Measurements from ENCODE around the gene MED19. TPM values are rescaled to one million over a fixed set of nuclear protein-coding genes. Genes with fewer than 3 reads are reported as not detected.

MED19 gene
- total and polyA plus RNA-seq, 4 donors = 8.8 to 11.8 (median 10.8) TPM

- peak; percentile 98 for ATAC-seq (ENCODE audit: low FRiP score)
- peak within 1 kb of the TSS; percentile 43 to 76 for H3K27ac ChIP-seq (ENCODE audit: low read depth in 1 of 2, low read length in 2 of 2)
- peak within 1 kb of the TSS; percentile 52 to 76 for H3K4me3 ChIP-seq (ENCODE audit: low read length in 2 of 2)
- intact Hi-C loops (cut with DNase I) = loop anchor here (5.0 to 10.0 kb wide), 3 partner anchors 44 to 907 kb away; partner anchors contain the start of genes LPXN (in 1 of the 2), MED19 (in 1 of the 2), TMX2 (in 1 of the 2) and TNKS1BP1 (in 1 of the 2)
- H3K4me1 ChIP-seq (ENCODE audit: control insufficient read depth in 1 of 2, insufficient read depth in 2 of 2, low read length in 2 of 2) = no peaks in the 10 kb centered on the region
- H3K9me3 ChIP-seq (ENCODE audit: control insufficient read depth, low read length) = no peaks in the 10 kb centered on the region
- peaks cover under 1 to 4% of the 10 kb centered on the region in 2 donors for H3K36me3 ChIP-seq (ENCODE audit: control insufficient read depth in 1 of 2, insufficient read depth in 2 of 2, low read length in 1 of 2)
- DNase-seq = peak; percentile 100
- H3K27me3 ChIP-seq (ENCODE audit: control insufficient read depth in 1 of 2, insufficient read depth in 2 of 2, low read length in 1 of 2) = no peaks in the 10 kb centered on the region
- WGBS, 2 donors = 0% methylated on average over 79 to 96 of the region's 96 CpGs
Measured at GRCh38 chr11:57667736-57668433, 44.1 kb downstream of the MED19 start, which contains the start of gene ZDHHC5. Gene ZDHHC5, plus strand, starts transcription at chr11:57668114. Its CDS starts 4,977 bp downstream, at chr11:57673091.

GRCh38 chr11:57667117-57667735 is 44.8 kb downstream of the MED19 start:
- Histone ChIP-seq H3K27me3 (ENCODE audit: control insufficient read depth in 1 of 2, insufficient read depth in 2 of 2, low read length in 1 of 2) (no peaks in the 10 kb centered on the region), H3K36me3 (ENCODE audit: control insufficient read depth in 1 of 2, insufficient read depth in 2 of 2, low read length in 1 of 2) (peaks cover 0 to 2% of the 10 kb centered on the region in 2 donors), H3K9me3 (ENCODE audit: control insufficient read depth, low read length) (no peaks in the 10 kb centered on the region), H3K4me1 (ENCODE audit: control insufficient read depth in 1 of 2, insufficient read depth in 2 of 2, low read length in 2 of 2) (no peaks in the 10 kb centered on the region), H3K27ac (ENCODE audit: low read depth in 1 of 2, low read length in 2 of 2) (peak overlapping the region in 1 of 2 donors; percentile 76), H3K4me3 (ENCODE audit: low read length in 2 of 2) (peak overlapping the region; percentile 44 to 76)
- WGBS, 2 donors = 0% methylated on average over 29 of the region's 29 CpGs
- DNase-seq (peak; percentile 98 to 99), ATAC-seq (ENCODE audit: low FRiP score) (peak; percentile 97)
- intact Hi-C loops (cut with DNase I) = loop anchor here (5.0 to 10.0 kb wide), 3 partner anchors 45 to 908 kb away; partner anchors contain the start of genes LPXN (in 1 of the 2), MED19 (in 1 of the 2), TMX2 (in 1 of the 2) and TNKS1BP1 (in 1 of the 2)

- H3K27me3 ChIP-seq (ENCODE audit: control insufficient read depth in 1 of 2, insufficient read depth in 2 of 2, low read length in 1 of 2) = no peaks in the 10 kb centered on the region
- intact Hi-C loops (cut with DNase I) = loop anchor here (10.0 kb wide), 2 partner anchors 339 to 911 kb away; partner anchors contain the start of genes LPXN (in 1 of the 2), TNKS1BP1 (in 1 of the 2) and ZFP91 (in 1 of the 2)
- no peaks in the 10 kb centered on the region for H3K9me3 ChIP-seq (ENCODE audit: control insufficient read depth, low read length)
- 79 to 81% methylated on average over 9 of the region's 9 CpGs for WGBS, 2 donors
- no peaks in the 10 kb centered on the region for H3K4me1 ChIP-seq (ENCODE audit: control insufficient read depth in 1 of 2, insufficient read depth in 2 of 2, low read length in 2 of 2)
- no peak overlapping the region for H3K27ac ChIP-seq (ENCODE audit: low read depth in 1 of 2, low read length in 2 of 2)
- no peak for ATAC-seq (ENCODE audit: low FRiP score)
- H3K36me3 ChIP-seq (ENCODE audit: control insufficient read depth in 1 of 2, insufficient read depth in 2 of 2, low read length in 1 of 2) = peaks cover 0 to 4% of the 10 kb centered on the region in 2 donors
- no peak for DNase-seq
- no peak overlapping the region for H3K4me3 ChIP-seq (ENCODE audit: low read length in 2 of 2)
Measured at GRCh38 chr11:57663975-57664374, 48.0 kb downstream of the MED19 start.

DNA sequence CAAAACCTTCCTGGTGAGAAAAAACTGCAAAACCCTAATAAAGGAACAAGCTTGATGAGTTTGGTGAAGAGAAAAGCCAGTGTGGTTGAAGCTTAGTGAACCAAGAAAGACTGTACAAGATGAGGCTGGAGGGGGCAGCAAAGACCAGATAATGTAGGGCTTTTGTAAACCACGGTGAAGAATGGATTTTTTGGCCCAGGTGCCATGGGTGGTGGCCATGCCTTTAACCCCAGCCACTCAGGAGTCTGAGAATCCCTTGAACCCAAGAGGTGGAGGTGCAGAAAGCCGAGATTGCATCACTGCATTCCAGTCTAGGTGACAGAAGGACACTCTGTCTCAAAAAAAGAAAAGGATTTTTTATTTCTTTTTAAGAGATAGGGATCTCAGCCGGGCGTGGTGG is 49.1 kb downstream of the MED19 start:
- no peak overlapping the region for H3K27ac ChIP-seq (ENCODE audit: low read depth in 1 of 2, low read length in 2 of 2)
- H3K4me3 ChIP-seq (ENCODE audit: low read length in 2 of 2) = no peak overlapping the region
- ATAC-seq (ENCODE audit: low FRiP score) (no peak), DNase-seq (no peak)
- H3K27me3 ChIP-seq (ENCODE audit: control insufficient read depth in 1 of 2, insufficient read depth in 2 of 2, low read length in 1 of 2) = no peaks in the 10 kb centered on the region
- intact Hi-C loops (cut with DNase I) = loop anchor here (10.0 kb wide), 2 partner anchors 338 to 912 kb away; partner anchors contain the start of genes LPXN (in 1 of the 2), TNKS1BP1 (in 1 of the 2) and ZFP91 (in 1 of the 2)
- H3K9me3 ChIP-seq (ENCODE audit: control insufficient read depth, low read length) = no peaks in the 10 kb centered on the region
- 67 to 72% methylated on average over 4 of the region's 4 CpGs for WGBS, 2 donors
- peaks cover 0 to 4% of the 10 kb centered on the region in 2 donors for H3K36me3 ChIP-seq (ENCODE audit: control insufficient read depth in 1 of 2, insufficient read depth in 2 of 2, low read length in 1 of 2)
- no peaks in the 10 kb centered on the region for H3K4me1 ChIP-seq (ENCODE audit: control insufficient read depth in 1 of 2, insufficient read depth in 2 of 2, low read length in 2 of 2)

GRCh38 chr11:57659669-57660068 is 52.3 kb downstream of the MED19 start:
- intact Hi-C loops (cut with DNase I) = loop anchor here (10.0 kb wide), 2 partner anchors 335 to 915 kb away; partner anchors contain the start of genes TNKS1BP1 (in 2 of the 2), LPXN (in 1 of the 2) and ZFP91 (in 1 of the 2)
- Histone ChIP-seq H3K27me3 (ENCODE audit: control insufficient read depth in 1 of 2, insufficient read depth in 2 of 2, low read length in 1 of 2) (no peaks in the 10 kb centered on the region), H3K4me1 (ENCODE audit: control insufficient read depth in 1 of 2, insufficient read depth in 2 of 2, low read length in 2 of 2) (no peaks in the 10 kb centered on the region), H3K4me3 (ENCODE audit: low read length in 2 of 2) (no peak overlapping the region), H3K27ac (ENCODE audit: low read depth in 1 of 2, low read length in 2 of 2) (no peak overlapping the region), H3K36me3 (ENCODE audit: control insufficient read depth in 1 of 2, insufficient read depth in 2 of 2, low read length in 1 of 2) (peaks cover 0 to 4% of the 10 kb centered on the region in 2 donors), H3K9me3 (ENCODE audit: control insufficient read depth, low read length) (no peaks in the 10 kb centered on the region)
- DNase-seq (no peak), ATAC-seq (ENCODE audit: low FRiP score) (no peak)
- WGBS, 2 donors = 93 to 96% methylated on average over 14 of the region's 14 CpGs

DNA sequence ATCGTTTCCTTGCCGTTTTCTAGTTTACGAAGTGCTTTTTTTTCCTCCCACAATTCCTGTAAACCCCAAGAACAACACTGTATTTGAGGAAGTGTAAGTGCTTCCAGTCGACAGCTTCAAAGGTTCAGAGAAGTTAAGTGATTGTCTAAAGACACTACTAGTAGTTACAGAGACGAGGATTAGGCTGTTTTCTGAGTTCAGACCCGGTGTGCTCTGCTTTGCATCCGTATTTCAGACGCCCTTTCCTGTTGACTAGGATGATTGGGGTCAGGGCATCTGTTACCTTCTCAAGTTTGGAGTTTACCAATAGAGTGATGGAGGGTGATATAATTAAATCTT is 54.0 kb downstream of the MED19 start:
- no peak overlapping the region for H3K27ac ChIP-seq (ENCODE audit: low read depth in 1 of 2, low read length in 2 of 2)

DNA sequence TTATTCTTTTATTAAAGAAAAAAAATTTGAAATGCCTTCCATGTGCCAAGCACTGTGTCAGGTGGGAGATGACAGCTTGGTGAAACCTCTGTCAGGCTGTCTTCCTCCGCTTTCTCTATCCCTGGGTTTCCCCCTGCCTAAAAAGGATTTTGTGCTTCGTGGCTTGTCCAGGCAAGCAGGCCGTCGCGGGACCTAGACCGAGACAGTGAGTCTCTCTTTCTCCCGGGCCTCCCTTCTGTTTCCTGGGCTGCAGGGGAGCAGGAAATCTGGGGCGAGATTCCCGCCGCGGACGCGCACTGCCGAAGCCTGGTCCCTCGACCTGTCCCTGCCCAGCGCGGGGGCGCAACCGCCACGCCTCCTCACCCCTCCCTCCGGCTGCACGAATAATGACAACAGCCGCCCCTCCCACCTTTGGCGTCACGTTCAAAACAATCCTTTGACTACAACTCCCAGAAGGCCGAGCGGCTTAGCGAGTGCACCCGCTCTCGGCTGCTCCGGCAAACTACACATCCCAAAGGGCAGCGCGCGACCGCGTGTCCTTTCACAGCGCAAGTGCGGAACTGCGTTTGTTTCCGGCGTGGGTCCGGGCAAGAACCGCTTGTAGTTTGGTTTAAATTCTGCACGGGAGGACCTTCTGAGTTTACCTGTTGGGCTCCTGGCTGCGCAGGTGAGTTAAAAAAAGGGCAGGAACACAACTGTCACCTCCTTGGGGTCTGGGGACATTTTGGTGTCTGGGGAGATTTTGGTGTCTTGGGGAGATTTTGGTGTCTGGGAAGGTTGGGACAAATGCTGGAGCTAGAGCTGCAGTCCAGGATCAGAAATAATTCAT is 54.6 kb downstream of the MED19 start, which contains the start of gene CLP1:
Gene CLP1, plus strand, starts transcription at position 569 of the 829 bp plus-strand sequence. CDS start 1,715 bp downstream, outside the sequence.
- H3K4me3 ChIP-seq (ENCODE audit: low read length in 2 of 2) = peak within 1 kb of the TSS; percentile 46 to 76
- intact Hi-C loops (cut with DNase I) = loop anchor here in 1 of 2 donors (2.0 to 10.0 kb wide), 2 partner anchors 127 to 333 kb away; partner anchors contain the start of genes TIMM10 and TNKS1BP1
- peaks cover 0 to 4% of the 10 kb centered on the region in 2 donors for H3K36me3 ChIP-seq (ENCODE audit: control insufficient read depth in 1 of 2, insufficient read depth in 2 of 2, low read length in 1 of 2)
- peak; percentile 100 for DNase-seq
- H3K9me3 ChIP-seq (ENCODE audit: control insufficient read depth, low read length) = no peaks in the 10 kb centered on the region
- 1% methylated on average over 45 of the region's 45 CpGs for WGBS, 2 donors
- no peaks in the 10 kb centered on the region for H3K27me3 ChIP-seq (ENCODE audit: control insufficient read depth in 1 of 2, insufficient read depth in 2 of 2, low read length in 1 of 2)
- ATAC-seq (ENCODE audit: low FRiP score) = peak; percentile 99
- H3K27ac ChIP-seq (ENCODE audit: low read depth in 1 of 2, low read length in 2 of 2) = peak within 1 kb of the TSS in 1 of 2 donors; percentile 81
- H3K4me1 ChIP-seq (ENCODE audit: control insufficient read depth in 1 of 2, insufficient read depth in 2 of 2, low read length in 2 of 2) = no peaks in the 10 kb centered on the region

More for the DNA sequence above, 54.0 kb downstream of the MED19 start:
- H3K27me3 ChIP-seq (ENCODE audit: control insufficient read depth in 1 of 2, insufficient read depth in 2 of 2, low read length in 1 of 2) = no peaks in the 10 kb centered on the region
- DNase-seq (no peak), ATAC-seq (ENCODE audit: low FRiP score) (no peak)
- 0 to 1% methylated on average over 8 of the region's 8 CpGs for WGBS, 2 donors
- H3K4me3 ChIP-seq (ENCODE audit: low read length in 2 of 2) = peak overlapping the region; percentile 46 to 76
- no peaks in the 10 kb centered on the region for H3K4me1 ChIP-seq (ENCODE audit: control insufficient read depth in 1 of 2, insufficient read depth in 2 of 2, low read length in 2 of 2)
- H3K9me3 ChIP-seq (ENCODE audit: control insufficient read depth, low read length) = no peaks in the 10 kb centered on the region
- intact Hi-C loops (cut with DNase I) = loop anchor here in 1 of 2 donors (10.0 kb wide), 1 partner anchor 333 kb away; the partner anchor contains the start of gene TNKS1BP1
- peaks cover 0 to 4% of the 10 kb centered on the region in 2 donors for H3K36me3 ChIP-seq (ENCODE audit: control insufficient read depth in 1 of 2, insufficient read depth in 2 of 2, low read length in 1 of 2)

GRCh38 chr11:57656885-57657193 is 55.2 kb downstream of the MED19 start:
- H3K4me1 ChIP-seq (ENCODE audit: control insufficient read depth in 1 of 2, insufficient read depth in 2 of 2, low read length in 2 of 2) = no peaks in the 10 kb centered on the region
- no peaks in the 10 kb centered on the region for H3K9me3 ChIP-seq (ENCODE audit: control insufficient read depth, low read length)
- peaks cover 0 to 4% of the 10 kb centered on the region in 2 donors for H3K36me3 ChIP-seq (ENCODE audit: control insufficient read depth in 1 of 2, insufficient read depth in 2 of 2, low read length in 1 of 2)
- 17 to 19% methylated on average over 5 of the region's 5 CpGs for WGBS, 2 donors
- peak overlapping the region; percentile 23 to 44 for H3K4me3 ChIP-seq (ENCODE audit: low read length in 2 of 2)
- ATAC-seq (ENCODE audit: low FRiP score) (no peak), DNase-seq (no peak)
- intact Hi-C loops (cut with DNase I) = loop anchor here in 1 of 2 donors (2.0 to 10.0 kb wide), 2 partner anchors 126 to 332 kb away; partner anchors contain the start of genes TIMM10 and TNKS1BP1
- no peaks in the 10 kb centered on the region for H3K27me3 ChIP-seq (ENCODE audit: control insufficient read depth in 1 of 2, insufficient read depth in 2 of 2, low read length in 1 of 2)
- H3K27ac ChIP-seq (ENCODE audit: low read depth in 1 of 2, low read length in 2 of 2) = no peak overlapping the region

Data from aorta (tissue), 5 donors.